Bronchial epithelial cell (primary cell): ENCODE measurements around the gene TGIF2LY. TPM values are rescaled to one million over a fixed set of nuclear protein-coding genes. Genes with fewer than 3 reads are reported as not detected.
"Not testable (repeated sequence)": the region's sequence is repeated elsewhere in the genome, so short reads cannot be mapped to it uniquely, and the experiment has no call there.

Experiments used
- DNase-seq: peaks from one replicate; pipeline ENCODE4 v3.0.0-alpha.2; 2010; ENCODE audit warnings: low read depth
- FAIRE-seq: peaks from 2 replicates; lab custom pipeline; 2011; peaks lifted over from hg19 to GRCh38; lab: Jason Lieb, UNC
- H3K27me3 ChIP-seq: 2 replicates; pipeline ENCODE4 v1.5.1; 2011; ENCODE audit warnings: low read length; ENCODE audit not compliant: control insufficient read depth, insufficient read depth
- H3K36me3 ChIP-seq: 2 replicates; pipeline ENCODE4 v1.5.1; 2011; ENCODE audit warnings: low read length; ENCODE audit not compliant: control insufficient read depth, insufficient read depth
- H3K4me3 ChIP-seq: 2 replicates; pipeline ENCODE4 v1.5.1; 2011; ENCODE audit warnings: mild to moderate bottlenecking, low read depth, low read length, control low read depth
- total RNA-seq: library from RNA; depleted of rRNA; stranded (reverse); fragments of >200 nt; gene quantifications from 2 replicates; pipeline ENCODE4 v1.2.1, GENCODE V29; 2014

TGIF2LY gene
- total RNA-seq = not detected in 2 replicates

DNA sequence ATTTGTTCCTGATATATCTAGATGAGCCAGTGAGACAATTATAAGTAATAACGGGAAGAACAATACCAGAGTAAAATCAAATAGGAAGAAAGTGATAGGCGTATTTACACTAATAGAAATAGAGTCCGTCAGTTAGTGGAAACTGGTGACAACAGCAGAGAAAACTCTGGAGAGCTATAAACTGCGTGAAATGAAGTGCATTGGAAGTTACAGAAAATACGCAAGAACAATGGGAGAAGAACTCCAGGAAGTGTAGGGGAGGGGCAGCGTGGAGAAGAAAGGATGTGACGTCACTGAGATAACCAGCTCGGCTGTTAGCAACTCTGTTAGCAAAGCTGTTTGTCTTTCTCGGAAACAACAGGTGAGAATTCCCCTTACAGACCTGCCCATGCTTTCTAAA lies at the start of gene TGIF2LY:
TSS of gene TGIF2LY (plus strand) at position 301 of the 400 bp plus-strand sequence. CDS start 178 bp downstream, outside the sequence.
- H3K27me3 ChIP-seq, H3K36me3 ChIP-seq, H3K4me3 ChIP-seq, DNase-seq, FAIRE-seq: not testable (repeated sequence)
